SK-N-MC (cell line): ENCODE measurements around the gene ERAL1.
A peak's percentile ranks its signal among the peaks of the same experiment; 100 is the strongest.

Experiments
- DNase-seq: peaks from one replicate; pipeline ENCODE4 v3.0.0-alpha.2; 2011; ENCODE audit warnings: low read depth, low spot score
- H3K27ac ChIP-seq: fragments of 200-600 bp; sonication (generic); 2 replicates; pipeline ENCODE4 v1.5.1; 2016; ENCODE audit warnings: mixed run types
- H3K36me3 ChIP-seq: fragments of 200-600 bp; sonication (generic); 2 replicates; pipeline ENCODE4 v1.6.1; 2017; ENCODE audit warnings: antibody characterized with exemption, low read length, mixed read lengths; ENCODE audit not compliant: insufficient read depth
- H3K4me3 ChIP-seq: fragments of 200-600 bp; sonication (generic); 2 replicates; pipeline ENCODE4 v1.5.1; 2016
- H3K9ac ChIP-seq: fragments of 200-600 bp; sonication (generic); 2 replicates; pipeline ENCODE4 v1.8.0; 2017; ENCODE audit warnings: mixed run types, mixed read lengths; ENCODE audit not compliant: insufficient read length
- H3K9me3 ChIP-seq: fragments of 200-600 bp; sonication (generic); 2 replicates; pipeline ENCODE4 v1.6.1; 2017; ENCODE audit warnings: low read depth, mild to moderate bottlenecking, antibody characterized with exemption, low read length, moderate library complexity, mixed read lengths
- EZH2 ChIP-seq: fragments of 200-600 bp; sonication (generic); IDR thresholded peaks from one replicate; pipeline ENCODE4 v1.6.1; 2017; ENCODE audit warnings: antibody characterized with exemption
- FOXP2 ChIP-seq: optimal IDR thresholded peaks from 2 replicates; pipeline ENCODE3; 2011; ENCODE audit warnings: mild to moderate bottlenecking, moderate library complexity; ENCODE audit not compliant: insufficient read depth; ENCODE audit errors: extremely low read length, control extremely low read depth
- POLR2AphosphoS5 ChIP-seq: IDR thresholded peaks from 2 replicates; pipeline ENCODE4 v1.6.1; 2012; ENCODE audit warnings: mild to moderate bottlenecking, low read depth, low read length, borderline replicate concordance

Gene ERAL1

GRCh38 chr17:28854457-28855335 lies at the start of gene ERAL1:
Gene ERAL1, plus strand, starts transcription at chr17:28855016. Its CDS starts 19 bp downstream, at chr17:28855035.
- DNase-seq = peak; percentile 65
- Histone ChIP-seq H3K27ac (peak within 1 kb of the TSS; percentile 64), H3K36me3 (peaks cover 23% of the 10 kb centered on the region; the same call in 1 of the 2 replicates), H3K4me3 (peak within 1 kb of the TSS; percentile 87), H3K9ac (peak within 1 kb of the TSS; percentile 91), H3K9me3 (no peaks in the 10 kb centered on the region)
- TF ChIP-seq POLR2AphosphoS5 (peak; percentile 91; the same call in 1 of the 2 replicates), FOXP2 (no peak), EZH2 (no peak)

GRCh38 chr17:28807925-28808634 lies 46.7 kb upstream of the ERAL1 start:
- Histone ChIP-seq H3K36me3 (peaks cover 15% of the 10 kb centered on the region; the same call in 1 of the 2 replicates), H3K9ac (no peak overlapping the region), H3K27ac (no peak overlapping the region), H3K4me3 (no peak overlapping the region), H3K9me3 (no peaks in the 10 kb centered on the region)
- no peak for TF ChIP-seq EZH2
- TF ChIP-seq FOXP2 = no peak
- no peak for TF ChIP-seq POLR2AphosphoS5
- DNase-seq = no peak

GRCh38 chr17:28810437-28810836 lies 44.4 kb upstream of the ERAL1 start:
- Histone ChIP-seq H3K9me3 (no peaks in the 10 kb centered on the region), H3K27ac (no peak overlapping the region), H3K9ac (no peak overlapping the region), H3K36me3 (peaks cover 9% of the 10 kb centered on the region; the same call in 1 of the 2 replicates), H3K4me3 (no peak overlapping the region)
- DNase-seq = no peak
- TF ChIP-seq POLR2AphosphoS5 (no peak), EZH2 (no peak), FOXP2 (no peak)

- no peak for DNase-seq
- TF ChIP-seq EZH2 = no peak
- TF ChIP-seq FOXP2 = no peak
- TF ChIP-seq POLR2AphosphoS5 = no peak
- Histone ChIP-seq H3K27ac (0 out of 2 replicates have a peak overlapping the region, but pooled peaks have one; percentile 37), H3K36me3 (no peaks in the 10 kb centered on the region), H3K4me3 (peak overlapping the region; percentile 84), H3K9me3 (no peaks in the 10 kb centered on the region), H3K9ac (peak overlapping the region; percentile 71)
Observed at GRCh38 chr17:28811651-28812090, 43.1 kb upstream of the ERAL1 start.

GRCh38 chr17:28812091-28812747 lies 42.6 kb upstream of the ERAL1 start:
- Histone ChIP-seq H3K36me3 (no peaks in the 10 kb centered on the region), H3K9me3 (no peaks in the 10 kb centered on the region), H3K27ac (peak overlapping the region; percentile 85), H3K9ac (peak overlapping the region; percentile 71), H3K4me3 (peak overlapping the region; percentile 84)
- TF ChIP-seq FOXP2 (no peak), EZH2 (no peak), POLR2AphosphoS5 (peak; percentile 78)
- peak; percentile 60 for DNase-seq

GRCh38 chr17:28812748-28813377 lies 42.0 kb upstream of the ERAL1 start:
- H3K27ac ChIP-seq = peak overlapping the region; percentile 85
- H3K4me3 ChIP-seq = peak overlapping the region; percentile 84
- TF ChIP-seq POLR2AphosphoS5 = no peak
- TF ChIP-seq FOXP2 = no peak
- TF ChIP-seq EZH2 = no peak

GRCh38 chr17:28816540-28816939 lies 38.3 kb upstream of the ERAL1 start:
- Histone ChIP-seq H3K4me3 (no peak overlapping the region), H3K27ac (no peak overlapping the region), H3K36me3 (no peaks in the 10 kb centered on the region), H3K9ac (no peak overlapping the region), H3K9me3 (no peaks in the 10 kb centered on the region)
- no peak for DNase-seq
- TF ChIP-seq POLR2AphosphoS5 (no peak), EZH2 (no peak)

More at GRCh38 chr17:28812748-28813377, 42.0 kb upstream of the ERAL1 start:
- Histone ChIP-seq H3K9ac (peak overlapping the region; percentile 71), H3K36me3 (no peaks in the 10 kb centered on the region), H3K9me3 (no peaks in the 10 kb centered on the region)
- peak; percentile 12 for DNase-seq
